Activated B cell treated with CpG ODN at 0.5 μM for 24 hours (primary cell): ENCODE data around the gene HMGB1. TPM values are rescaled to one million over a fixed set of nuclear protein-coding genes. Genes with fewer than 3 reads are reported as not detected.
A peak's percentile ranks its signal among the peaks of the same experiment; 100 is the strongest.

ENCODE experiments used
- ATAC-seq: fragments of 200-7000 bp; cut with Tn5 transposase; one replicate; pipeline ENCODE4 v1.10.0; 2021; ENCODE audit warnings: low read depth, mild to moderate bottlenecking, moderate library complexity
- CTCF ChIA-PET: fragments of 350-600 bp; sonication (Branson Sonifier 250); formaldehyde crosslinking; loops from one replicate; lab custom pipeline; 2021; ENCODE audit warnings: antibody characterized with exemption; lab: Charles Lee
- POLR2A ChIA-PET: fragments of 350-600 bp; sonication (Branson Sonifier 250); formaldehyde crosslinking; loops from one replicate; lab custom pipeline; 2021; ENCODE audit warnings: antibody characterized with exemption; lab: Charles Lee
- DNase-seq: peaks from one replicate; pipeline ENCODE4 v3.0.0; 2022
- H3K27ac Mint-ChIP-seq: one replicate; pipeline ENCODE4 v1.8.0; 2020; ENCODE audit warnings: mixed read lengths
- H3K27me3 Mint-ChIP-seq: one replicate; pipeline ENCODE4 v1.8.0; 2021; ENCODE audit warnings: mixed read lengths
- H3K36me3 Mint-ChIP-seq: one replicate; pipeline ENCODE4 v1.8.0; 2021; ENCODE audit warnings: low read depth, mixed read lengths
- H3K4me1 Mint-ChIP-seq: one replicate; pipeline ENCODE4 v1.8.0; 2021; ENCODE audit warnings: mixed read lengths
- H3K4me3 Mint-ChIP-seq: one replicate; pipeline ENCODE4 v1.8.0; 2020; ENCODE audit warnings: mild to moderate bottlenecking, mixed read lengths
- H3K9me3 Mint-ChIP-seq: one replicate; pipeline ENCODE4 v1.8.0; 2020; ENCODE audit warnings: mixed read lengths
- CTCF ChIP-seq: fragments of 200-600 bp; IDR thresholded peaks from one replicate; pipeline ENCODE4 v1.8.0; 2022; ENCODE audit warnings: antibody characterized with exemption, mild to moderate bottlenecking
- intact Hi-C: fragments of 100-400 bp; cut with micrococcal nuclease; formaldehyde crosslinking; loops from one replicate; pipeline ENCODE4 v1.15.1; 2024
- total RNA-seq: library from RNA; stranded (reverse); gene quantifications from 2 replicates; pipeline ENCODE4 v1.2.3, GENCODE V29; 2022

HMGB1 gene
- total RNA-seq, 1 donor from 2014 or later: 338 TPM

GRCh38 chr13:30429721-30430694 is 35.7 kb downstream of the HMGB1 start:
- ChIA-PET CTCF (interaction anchor here (0.9 to 1.3 kb wide), 5 partner anchors 11 to 298 kb away, joined by 3 to 4 read pairs (median 3); no protein-coding TSS in a partner anchor), POLR2A (interaction anchor here (0.7 to 3.3 kb wide), 16 partner anchors 8 to 238 kb away, joined by 3 to 33 read pairs (median 4); partner anchors contain the start of genes KATNAL1 and UBE2L5)
- no peaks in the 10 kb centered on the region for H3K27me3 Mint-ChIP-seq
- TF ChIP-seq CTCF: no peak
- H3K4me3 Mint-ChIP-seq: peak overlapping the region; percentile 77
- H3K9me3 Mint-ChIP-seq: no peaks in the 10 kb centered on the region
- H3K27ac Mint-ChIP-seq: peak overlapping the region; percentile 87
- intact Hi-C loops: loop anchor here (1.0 kb wide), 2 partner anchors 8 to 13 kb away; partner anchors contain the start of gene UBE2L5
- no peak for DNase-seq
- H3K36me3 Mint-ChIP-seq: no peaks in the 10 kb centered on the region
- H3K4me1 Mint-ChIP-seq: peaks cover 28% of the 10 kb centered on the region
- peak; percentile 87 for ATAC-seq

GRCh38 chr13:30429235-30429634 is 36.5 kb downstream of the HMGB1 start:
- no peak for DNase-seq
- Mint-ChIP-seq H3K27me3 (no peaks in the 10 kb centered on the region), H3K4me1 (peaks cover 28% of the 10 kb centered on the region), H3K4me3 (no peak overlapping the region), H3K27ac (no peak overlapping the region), H3K36me3 (no peaks in the 10 kb centered on the region), H3K9me3 (no peaks in the 10 kb centered on the region)
- ChIA-PET CTCF (interaction anchor here (0.9 to 1.3 kb wide), 3 partner anchors 14 to 297 kb away, joined by 3 to 4 read pairs (median 3); no protein-coding TSS in a partner anchor), POLR2A (interaction anchor here (0.7 to 3.3 kb wide), 15 partner anchors 8 to 239 kb away, joined by 3 to 33 read pairs (median 4); partner anchors contain the start of genes KATNAL1 and UBE2L5)
- intact Hi-C loops: no loop called here
- no peak for ATAC-seq
- TF ChIP-seq CTCF: no peak

- no peak for TF ChIP-seq CTCF
- peaks cover 30% of the 10 kb centered on the region for H3K4me1 Mint-ChIP-seq
- ATAC-seq: no peak
- peaks cover 3% of the 10 kb centered on the region for H3K36me3 Mint-ChIP-seq
- no peak overlapping the region for H3K4me3 Mint-ChIP-seq
- H3K27ac Mint-ChIP-seq: no peak overlapping the region
- ChIA-PET CTCF (interaction anchor here (0.9 to 1.6 kb wide), 4 partner anchors 18 to 127 kb away, joined by 4 to 8 read pairs (median 4); no protein-coding TSS in a partner anchor), POLR2A (interaction anchor here (0.6 to 5.0 kb wide), 4 partner anchors 21 to 49 kb away, joined by 4 to 120 read pairs (median 6); no protein-coding TSS in a partner anchor)
- no peak for DNase-seq
- intact Hi-C loops: loop anchor here (2.0 kb wide), 1 partner anchor 193 kb away; the partner anchor contains the start of gene USPL1
- no peaks in the 10 kb centered on the region for H3K9me3 Mint-ChIP-seq
- H3K27me3 Mint-ChIP-seq: no peaks in the 10 kb centered on the region
Measured at GRCh38 chr13:30423891-30424290, 41.8 kb downstream of the HMGB1 start.

GRCh38 chr13:30422054-30422839 is 43.5 kb downstream of the HMGB1 start, which contains the start of gene UBE2L5:
UBE2L5 (plus strand) TSS chr13:30422493; CDS start chr13:30427991, 5,498 bp downstream.
- peak within 1 kb of the TSS; percentile 94 for H3K27ac Mint-ChIP-seq
- peak within 1 kb of the TSS; percentile 88 for H3K4me3 Mint-ChIP-seq
- no peaks in the 10 kb centered on the region for H3K27me3 Mint-ChIP-seq
- ChIA-PET POLR2A (interaction anchor here (0.6 to 5.0 kb wide), 30 partner anchors 9 to 290 kb away, joined by 3 to 120 read pairs (median 8); partner anchors contain the start of genes HMGB1, KATNAL1 and USPL1), CTCF (interaction anchor here (0.7 to 1.3 kb wide), 7 partner anchors 9 to 67 kb away, joined by 3 to 6 read pairs (median 5); no protein-coding TSS in a partner anchor)
- peaks cover 43% of the 10 kb centered on the region for H3K4me1 Mint-ChIP-seq
- ATAC-seq (peak; percentile 94), DNase-seq (peak; percentile 75)
- H3K36me3 Mint-ChIP-seq: peaks cover 3% of the 10 kb centered on the region
- no peaks in the 10 kb centered on the region for H3K9me3 Mint-ChIP-seq
- intact Hi-C loops: loop anchor here (1.0 to 2.0 kb wide), 6 partner anchors 8 to 195 kb away; partner anchors contain the start of gene USPL1
- no peak for TF ChIP-seq CTCF
